GM18867 (cell line): ENCODE measurements around the gene PIK3R1.

Experiments used
- ATAC-seq: cut with Tn5 transposase; IDR thresholded peaks from one replicate; pipeline ENCODE4 v1.9.1; 2021; ENCODE audit warnings: mild to moderate bottlenecking, moderate library complexity; ENCODE audit not compliant: unreplicated experiment

The PIK3R1 gene

GRCh38 chr5:68348447-68349222 lies 133.1 kb downstream of the PIK3R1 start:
- no peak for ATAC-seq

DNA sequence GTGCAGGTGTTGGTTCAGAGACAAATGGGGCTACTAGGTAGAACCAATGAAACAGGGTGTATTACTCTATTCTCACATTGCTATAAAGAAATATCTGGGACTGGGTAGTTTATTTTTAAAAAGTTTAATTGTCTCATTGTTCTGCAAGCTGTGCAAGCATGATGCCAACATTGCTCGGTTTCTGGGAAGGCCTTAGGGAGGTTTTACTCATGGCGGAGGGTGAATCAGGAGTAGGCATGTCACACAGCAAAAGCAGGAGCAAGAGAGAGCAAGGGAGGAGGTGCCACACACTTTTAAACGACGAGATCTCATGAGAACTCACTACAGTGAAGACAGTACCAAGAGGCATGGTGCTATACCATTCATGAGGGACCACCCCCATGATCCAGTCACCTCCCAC lies 134.6 kb downstream of the PIK3R1 start:
- ATAC-seq: no peak
